LNCaP clone FGC (cell line): ENCODE data around the gene DERL3.
A peak's percentile ranks its signal among the peaks of the same experiment; 100 is the strongest.

Experiments used
- DNase-seq: peaks from one replicate; pipeline ENCODE4 v3.0.0-alpha.2; 2011; ENCODE audit warnings: low read depth
- H3K4me3 ChIP-seq: 2 replicates; pipeline ENCODE4 v1.5.1; 2011; ENCODE audit warnings: mild to moderate bottlenecking, low read depth, low read length, control low read depth
- TF ChIP-seq, protein P1 (sequence below): IDR thresholded peaks from 2 replicates; pipeline ENCODE4 v1.5.1; 2012; ENCODE audit warnings: mild to moderate bottlenecking; ENCODE audit not compliant: control insufficient read depth, insufficient read depth; ENCODE audit errors: extremely low read depth

The DERL3 gene

GRCh38 chr22:23856721-23857605, 18.2 kb upstream of the DERL3 start:
- TF ChIP-seq, protein P1, sequence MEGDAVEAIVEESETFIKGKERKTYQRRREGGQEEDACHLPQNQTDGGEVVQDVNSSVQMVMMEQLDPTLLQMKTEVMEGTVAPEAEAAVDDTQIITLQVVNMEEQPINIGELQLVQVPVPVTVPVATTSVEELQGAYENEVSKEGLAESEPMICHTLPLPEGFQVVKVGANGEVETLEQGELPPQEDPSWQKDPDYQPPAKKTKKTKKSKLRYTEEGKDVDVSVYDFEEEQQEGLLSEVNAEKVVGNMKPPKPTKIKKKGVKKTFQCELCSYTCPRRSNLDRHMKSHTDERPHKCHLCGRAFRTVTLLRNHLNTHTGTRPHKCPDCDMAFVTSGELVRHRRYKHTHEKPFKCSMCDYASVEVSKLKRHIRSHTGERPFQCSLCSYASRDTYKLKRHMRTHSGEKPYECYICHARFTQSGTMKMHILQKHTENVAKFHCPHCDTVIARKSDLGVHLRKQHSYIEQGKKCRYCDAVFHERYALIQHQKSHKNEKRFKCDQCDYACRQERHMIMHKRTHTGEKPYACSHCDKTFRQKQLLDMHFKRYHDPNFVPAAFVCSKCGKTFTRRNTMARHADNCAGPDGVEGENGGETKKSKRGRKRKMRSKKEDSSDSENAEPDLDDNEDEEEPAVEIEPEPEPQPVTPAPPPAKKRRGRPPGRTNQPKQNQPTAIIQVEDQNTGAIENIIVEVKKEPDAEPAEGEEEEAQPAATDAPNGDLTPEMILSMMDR = no peak

GRCh38 chr22:23850136-23850611, 11.4 kb upstream of the DERL3 start:
- DNase-seq = no peak
- TF ChIP-seq, protein P1 = no peak
- H3K4me3 ChIP-seq = no peak overlapping the region

More at GRCh38 chr22:23856721-23857605, 18.2 kb upstream of the DERL3 start:
- peak overlapping the region; percentile 96 for H3K4me3 ChIP-seq
- DNase-seq = no peak

- 0 out of 2 replicates have a peak overlapping the region, but pooled peaks have one; percentile 26 for H3K4me3 ChIP-seq
- TF ChIP-seq, protein P1 = peak; percentile 89
- DNase-seq = no peak
Measured at GRCh38 chr22:23849009-23850006, 10.5 kb upstream of the DERL3 start.

GRCh38 chr22:23847991-23848864, 9.4 kb upstream of the DERL3 start:
- TF ChIP-seq, protein P1 = no peak
- H3K4me3 ChIP-seq = no peak overlapping the region
- DNase-seq = no peak

- H3K4me3 ChIP-seq = no peak overlapping the region
- DNase-seq = no peak
- TF ChIP-seq, protein P1 = no peak
Measured at GRCh38 chr22:23847310-23847920, 8.6 kb upstream of the DERL3 start.
